BE2C (cell line): ENCODE results near the gene B4GALNT3.

ENCODE experiments used
- DNase-seq: peaks from one replicate; pipeline ENCODE4 v3.0.0-alpha.2; 2020
- H3K27me3 ChIP-seq: fragments of 250-450 bp; sonication (Bioruptor Pico); 2 replicates; pipeline ENCODE4 v1.5.1; 2020; ENCODE audit warnings: mild to moderate bottlenecking
- H3K36me3 ChIP-seq: fragments of 250-450 bp; sonication (Bioruptor Pico); 2 replicates; pipeline ENCODE4 v1.5.1; 2020; ENCODE audit warnings: mild to moderate bottlenecking
- H3K4me1 ChIP-seq: fragments of 250-450 bp; sonication (Bioruptor Pico); 2 replicates; pipeline ENCODE4 v1.5.1; 2020
- H3K4me3 ChIP-seq: 2 replicates; pipeline ENCODE4 v1.5.1; 2011; ENCODE audit warnings: low read depth, low read length
- H3K9me3 ChIP-seq: fragments of 250-450 bp; sonication (Bioruptor Pico); 2 replicates; pipeline ENCODE4 v1.5.1; 2020
- TF ChIP-seq, protein P1 (sequence below): IDR thresholded peaks from 2 replicates; pipeline ENCODE4 v1.5.1; 2012; ENCODE audit warnings: mild to moderate bottlenecking, low read depth, low read length

B4GALNT3 gene

DNA sequence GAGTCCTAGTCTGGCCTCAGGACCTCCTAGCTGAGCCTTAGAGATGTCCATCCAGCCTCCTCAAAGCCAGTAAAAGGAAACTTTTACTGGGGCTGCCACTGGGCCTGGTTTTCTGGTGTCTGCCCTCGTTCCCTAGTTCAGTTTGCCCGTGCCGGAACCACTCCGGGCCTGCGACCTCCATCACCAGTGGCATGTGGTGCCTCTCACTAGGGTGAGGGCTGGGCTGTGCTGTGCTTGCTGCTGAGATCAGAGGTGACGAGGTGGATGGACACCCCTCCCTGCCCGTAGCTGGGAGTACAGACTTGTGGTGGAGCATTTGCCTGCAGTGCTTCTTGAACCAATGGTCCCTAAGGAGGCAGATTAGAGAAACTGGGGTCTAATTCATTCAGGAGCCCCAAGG, 75.7 kb downstream of the B4GALNT3 start:
- TF ChIP-seq, protein P1, sequence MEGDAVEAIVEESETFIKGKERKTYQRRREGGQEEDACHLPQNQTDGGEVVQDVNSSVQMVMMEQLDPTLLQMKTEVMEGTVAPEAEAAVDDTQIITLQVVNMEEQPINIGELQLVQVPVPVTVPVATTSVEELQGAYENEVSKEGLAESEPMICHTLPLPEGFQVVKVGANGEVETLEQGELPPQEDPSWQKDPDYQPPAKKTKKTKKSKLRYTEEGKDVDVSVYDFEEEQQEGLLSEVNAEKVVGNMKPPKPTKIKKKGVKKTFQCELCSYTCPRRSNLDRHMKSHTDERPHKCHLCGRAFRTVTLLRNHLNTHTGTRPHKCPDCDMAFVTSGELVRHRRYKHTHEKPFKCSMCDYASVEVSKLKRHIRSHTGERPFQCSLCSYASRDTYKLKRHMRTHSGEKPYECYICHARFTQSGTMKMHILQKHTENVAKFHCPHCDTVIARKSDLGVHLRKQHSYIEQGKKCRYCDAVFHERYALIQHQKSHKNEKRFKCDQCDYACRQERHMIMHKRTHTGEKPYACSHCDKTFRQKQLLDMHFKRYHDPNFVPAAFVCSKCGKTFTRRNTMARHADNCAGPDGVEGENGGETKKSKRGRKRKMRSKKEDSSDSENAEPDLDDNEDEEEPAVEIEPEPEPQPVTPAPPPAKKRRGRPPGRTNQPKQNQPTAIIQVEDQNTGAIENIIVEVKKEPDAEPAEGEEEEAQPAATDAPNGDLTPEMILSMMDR: no peak
- H3K4me3 ChIP-seq: no peak overlapping the region
- no peaks in the 10 kb centered on the region for H3K36me3 ChIP-seq
- no peaks in the 10 kb centered on the region for H3K4me1 ChIP-seq
- H3K27me3 ChIP-seq: no peaks in the 10 kb centered on the region
- DNase-seq: no peak
- H3K9me3 ChIP-seq: no peaks in the 10 kb centered on the region

DNA sequence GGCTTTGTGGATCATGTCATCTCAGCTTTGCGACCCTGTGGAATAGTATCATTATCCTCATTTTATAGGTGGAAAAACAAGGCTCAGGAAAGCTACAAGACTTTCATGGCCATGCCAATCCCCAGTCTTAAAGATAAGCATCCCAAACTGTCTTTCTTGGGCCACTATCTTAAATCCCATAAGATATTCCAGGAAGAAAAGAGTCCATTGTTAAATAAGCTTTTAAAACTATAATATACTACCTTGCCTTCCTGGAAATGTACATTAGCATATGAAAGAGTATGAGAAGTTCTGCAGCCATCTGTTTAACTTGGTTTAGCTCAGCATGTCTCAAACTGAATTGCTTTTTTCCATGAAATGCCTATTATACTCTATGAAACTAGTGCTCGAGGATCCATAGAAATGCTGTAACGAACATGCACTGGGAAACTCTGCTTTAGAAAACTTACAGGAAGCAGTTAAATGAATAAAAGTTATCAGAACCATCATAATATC, 77.1 kb downstream of the B4GALNT3 start:
- TF ChIP-seq, protein P1: no peak
- DNase-seq: no peak

DNA sequence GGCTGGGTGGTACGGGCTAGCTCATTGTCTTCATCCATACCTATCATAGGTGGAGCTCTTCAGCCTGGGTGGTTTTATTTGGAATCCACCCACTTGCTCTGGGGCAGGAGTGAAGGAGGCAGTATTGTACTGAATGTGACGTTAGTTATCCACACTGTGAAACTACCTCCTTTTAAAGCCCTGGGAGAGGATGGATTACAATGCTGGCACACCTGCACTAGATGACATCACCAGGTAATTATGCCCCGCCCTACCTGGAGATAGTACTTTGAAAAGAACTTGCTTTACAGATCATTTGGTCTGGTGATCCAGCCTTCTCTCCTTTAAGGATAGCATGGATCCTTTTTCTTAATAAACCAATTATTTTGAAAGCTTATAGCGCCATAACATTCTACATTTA, 78.0 kb downstream of the B4GALNT3 start:
- no peaks in the 10 kb centered on the region for H3K27me3 ChIP-seq
- no peak overlapping the region for H3K4me3 ChIP-seq
- DNase-seq: no peak
- no peaks in the 10 kb centered on the region for H3K9me3 ChIP-seq
- no peaks in the 10 kb centered on the region for H3K36me3 ChIP-seq
- H3K4me1 ChIP-seq: no peaks in the 10 kb centered on the region
- TF ChIP-seq, protein P1: no peak

More for the DNA sequence above, 77.1 kb downstream of the B4GALNT3 start:
- H3K4me1 ChIP-seq: no peaks in the 10 kb centered on the region
- no peaks in the 10 kb centered on the region for H3K27me3 ChIP-seq
- no peaks in the 10 kb centered on the region for H3K36me3 ChIP-seq
- H3K9me3 ChIP-seq: no peaks in the 10 kb centered on the region
- H3K4me3 ChIP-seq: no peak overlapping the region

DNA sequence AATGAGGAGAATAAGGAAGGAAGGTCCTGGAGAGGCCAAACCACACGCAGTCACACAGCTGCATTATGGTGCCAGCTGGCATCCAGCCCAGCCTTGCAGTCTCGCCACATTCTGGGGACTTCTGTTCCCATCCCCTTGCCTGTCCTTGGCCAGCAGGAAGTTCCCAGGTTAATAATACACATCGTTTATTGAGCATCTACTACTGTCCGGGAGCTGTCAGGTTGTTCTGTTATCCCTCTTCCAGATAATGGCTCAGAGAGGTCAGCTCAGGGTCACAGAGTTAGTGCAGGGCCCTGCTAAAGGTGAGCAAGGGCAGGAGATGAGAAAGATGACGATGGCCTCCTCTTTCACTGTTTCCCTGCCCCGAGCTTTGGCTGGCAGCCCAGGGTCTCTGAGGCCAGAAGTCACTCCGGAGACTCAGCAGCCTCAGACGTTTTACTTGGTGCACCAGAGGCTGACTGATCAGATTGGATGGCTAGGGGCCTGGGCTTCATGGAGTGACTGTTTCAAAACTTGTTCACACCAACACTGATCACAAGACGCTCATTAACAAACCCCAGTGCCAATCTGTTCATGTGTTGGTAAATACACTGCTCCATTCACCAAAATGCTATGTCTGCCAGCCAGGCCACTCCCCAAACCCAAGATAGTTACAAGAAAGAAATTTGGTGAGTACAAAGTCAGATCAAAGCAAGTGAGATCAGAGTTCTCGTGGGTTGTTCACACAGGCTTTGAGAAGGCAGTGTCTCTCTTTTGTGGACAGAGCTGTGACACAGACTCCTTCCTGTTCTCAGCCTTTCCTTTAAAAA, 79.2 kb downstream of the B4GALNT3 start:
- H3K4me1 ChIP-seq: no peaks in the 10 kb centered on the region
- H3K9me3 ChIP-seq: no peaks in the 10 kb centered on the region
- H3K4me3 ChIP-seq: no peak overlapping the region
- no peaks in the 10 kb centered on the region for H3K27me3 ChIP-seq
- H3K36me3 ChIP-seq: no peaks in the 10 kb centered on the region
- peak; percentile 56 for DNase-seq
- TF ChIP-seq, protein P1: no peak

GRCh38 chr12:539540-540310, 80.0 kb downstream of the B4GALNT3 start:
- no peak for DNase-seq
- H3K4me1 ChIP-seq: no peaks in the 10 kb centered on the region
- no peaks in the 10 kb centered on the region for H3K27me3 ChIP-seq
- no peak overlapping the region for H3K4me3 ChIP-seq
- TF ChIP-seq, protein P1: no peak
- no peaks in the 10 kb centered on the region for H3K36me3 ChIP-seq
- H3K9me3 ChIP-seq: no peaks in the 10 kb centered on the region
